ENCODE results near the gene WIPF2.
A peak's percentile ranks its signal among the peaks of the same experiment; 100 is the strongest.

Gene WIPF2

GRCh38 chr17:40309949-40310510 lies 90.9 kb downstream of the WIPF2 start:
- Histone ChIP-seq H3K9me3 (ENCODE audit: low read depth, low read length) (no peaks in the 10 kb centered on the region), H3K36me3 (ENCODE audit: insufficient read depth, low read length) (no peaks in the 10 kb centered on the region), H3K9ac (ENCODE audit: insufficient read length) (peak overlapping the region; percentile 78), H3K4me3 (peak overlapping the region; percentile 91), H3K27ac (peak overlapping the region; percentile 58)
- no peak for TF ChIP-seq FOXP2 (optimal IDR thresholded peaks at IDR 0.05; ENCODE audit: control extremely low read depth, extremely low read length, insufficient read depth)
- DNase-seq (ENCODE audit: low read depth, low spot score) = no peak

DNA sequence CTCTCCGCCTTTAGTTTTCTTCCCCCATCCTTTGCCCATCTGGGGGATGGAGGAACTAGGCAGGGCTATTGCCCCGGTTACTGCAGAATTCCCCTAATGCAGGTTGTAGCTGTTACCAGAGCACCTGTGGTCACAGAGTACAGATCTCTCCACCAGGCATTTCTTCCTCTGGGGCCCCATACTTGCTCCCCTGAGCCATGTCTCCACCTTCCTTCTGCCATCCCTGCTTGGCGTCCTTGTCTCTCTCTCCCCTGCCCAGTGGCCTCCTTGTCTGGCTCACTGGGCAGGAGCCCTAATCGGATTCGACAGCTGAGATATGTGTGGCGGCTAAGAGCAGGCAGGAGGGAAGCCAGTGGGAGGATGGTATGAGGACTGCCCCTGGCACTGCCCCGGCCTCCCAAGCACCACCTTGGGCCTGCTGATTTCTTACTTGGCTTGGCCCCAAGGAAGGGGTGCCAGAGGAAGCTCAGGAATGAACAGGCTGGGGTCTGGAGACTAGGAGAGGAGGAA lies 91.8 kb downstream of the WIPF2 start:
- Histone ChIP-seq H3K36me3 (ENCODE audit: insufficient read depth, low read length) (no peaks in the 10 kb centered on the region), H3K27ac (peak overlapping the region; percentile 58), H3K9ac (ENCODE audit: insufficient read length) (no peak overlapping the region), H3K9me3 (ENCODE audit: low read depth, low read length) (no peaks in the 10 kb centered on the region), H3K4me3 (peak overlapping the region; percentile 91)
- TF ChIP-seq EZH2 (IDR thresholded peaks at IDR 0.05) = no peak
- no peak for TF ChIP-seq FOXP2 (optimal IDR thresholded peaks at IDR 0.05; ENCODE audit: control extremely low read depth, extremely low read length, insufficient read depth)
- no peak for TF ChIP-seq POLR2AphosphoS5 (IDR thresholded peaks at IDR 0.05; ENCODE audit: borderline replicate concordance, low read depth, low read length)
- DNase-seq (ENCODE audit: low read depth, low spot score) = no peak

DNA sequence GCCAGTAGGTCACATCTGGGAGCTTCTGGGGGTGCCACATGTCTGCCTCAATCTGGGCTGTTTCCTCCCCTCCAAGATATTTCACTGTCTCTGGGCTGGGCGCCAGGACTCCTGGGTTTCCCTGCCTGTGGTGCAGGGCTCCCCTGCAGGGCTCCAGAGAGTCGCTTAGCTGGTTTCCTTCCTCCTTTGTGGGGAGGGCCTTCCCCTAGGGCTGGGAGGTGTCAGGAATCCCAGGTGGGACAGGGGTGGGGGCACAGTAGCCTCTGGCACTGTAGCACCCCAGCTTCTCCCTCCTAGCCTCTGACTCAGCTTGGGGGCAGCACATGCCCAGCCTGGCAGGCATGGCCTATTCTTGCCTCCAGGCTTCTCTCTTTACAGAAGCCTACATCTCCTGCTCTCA lies 92.5 kb downstream of the WIPF2 start:
- no peak for DNase-seq (ENCODE audit: low read depth, low spot score)
- Histone ChIP-seq H3K9ac (ENCODE audit: insufficient read length) (peak overlapping the region; percentile 45), H3K4me3 (peak overlapping the region; percentile 91), H3K9me3 (ENCODE audit: low read depth, low read length) (no peaks in the 10 kb centered on the region), H3K36me3 (ENCODE audit: insufficient read depth, low read length) (no peaks in the 10 kb centered on the region), H3K27ac (peak overlapping the region; percentile 58)
- TF ChIP-seq FOXP2 (optimal IDR thresholded peaks at IDR 0.05; ENCODE audit: control extremely low read depth, extremely low read length, insufficient read depth) = no peak
- peak; percentile 42; the same call in 1 of the 2 replicates for TF ChIP-seq POLR2AphosphoS5 (IDR thresholded peaks at IDR 0.05; ENCODE audit: borderline replicate concordance, low read depth, low read length)
- TF ChIP-seq EZH2 (IDR thresholded peaks at IDR 0.05) = no peak

DNA sequence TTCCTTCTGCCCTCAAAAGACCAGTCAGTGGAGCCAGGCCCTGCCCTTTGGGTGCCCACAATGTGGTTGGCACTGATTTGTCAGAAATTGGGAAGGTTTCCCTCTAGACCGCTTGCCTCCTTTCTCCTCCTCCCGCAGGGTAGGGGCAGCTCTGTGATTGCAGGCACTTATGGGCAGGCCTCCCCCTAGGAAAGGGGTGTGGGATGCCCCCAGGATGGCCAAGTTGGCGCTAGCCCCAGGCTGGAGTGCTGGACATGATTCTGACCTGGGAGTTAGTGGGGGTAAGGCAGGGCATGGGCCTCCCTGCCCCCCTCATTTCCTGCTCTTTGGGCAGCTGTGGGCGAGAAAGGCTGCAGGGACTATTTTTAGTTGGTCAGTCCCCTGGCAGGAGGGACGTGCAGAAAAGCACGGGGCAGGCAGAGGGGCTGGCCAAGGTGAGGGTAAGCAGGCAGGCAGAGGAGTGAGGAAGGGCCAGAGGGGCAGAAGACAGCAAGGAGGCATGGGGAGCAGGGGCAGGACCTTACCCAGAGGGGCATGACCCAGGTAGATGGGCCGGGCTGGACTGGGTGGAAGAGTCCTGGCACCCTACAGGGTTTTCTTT lies 93.1 kb downstream of the WIPF2 start:
- DNase-seq (ENCODE audit: low read depth, low spot score) = no peak
- H3K9ac ChIP-seq (ENCODE audit: insufficient read length) = peak overlapping the region; percentile 45

DNA sequence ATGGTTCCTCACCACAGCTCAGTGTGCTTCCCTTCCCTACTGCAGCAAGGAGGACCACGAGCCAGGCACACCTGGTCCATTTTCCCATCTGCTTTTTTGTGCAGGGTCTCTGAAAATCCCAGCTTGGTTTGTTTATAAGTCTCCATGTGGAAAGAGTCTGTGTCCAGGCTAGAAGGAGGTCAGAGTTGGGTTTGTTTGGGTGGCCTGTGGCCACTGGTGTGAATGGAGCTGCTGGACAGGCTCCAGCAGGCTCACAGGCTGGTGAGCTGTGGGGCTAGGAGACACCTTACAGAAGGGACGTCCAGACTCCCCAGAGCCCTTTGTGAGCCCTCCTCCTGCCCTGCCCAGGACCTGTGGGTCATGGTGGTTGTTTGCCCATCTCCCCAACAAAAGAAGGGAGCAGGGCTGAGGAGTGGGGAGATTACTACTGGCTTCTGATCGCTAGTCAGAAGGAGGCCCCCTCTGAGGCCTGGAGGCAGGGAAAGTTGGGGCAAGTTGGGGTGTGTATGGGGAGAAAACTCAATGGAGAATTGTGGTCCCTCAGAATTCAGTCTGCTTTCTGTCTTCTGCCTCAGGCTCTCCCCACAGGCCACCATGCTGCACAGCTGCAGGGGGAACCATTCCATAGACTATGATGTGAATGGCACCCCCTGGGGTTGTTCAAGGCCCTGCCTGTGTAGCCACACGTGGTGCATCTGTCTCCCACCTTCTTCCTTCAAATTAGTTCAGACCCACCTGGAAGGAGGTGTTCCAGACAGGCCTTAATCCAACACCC lies 94.0 kb downstream of the WIPF2 start:
- Histone ChIP-seq H3K9me3 (ENCODE audit: low read depth, low read length) (no peaks in the 10 kb centered on the region), H3K36me3 (ENCODE audit: insufficient read depth, low read length) (no peaks in the 10 kb centered on the region), H3K9ac (ENCODE audit: insufficient read length) (no peak overlapping the region), H3K4me3 (peak overlapping the region; percentile 91), H3K27ac (peak overlapping the region; percentile 90)
- DNase-seq (ENCODE audit: low read depth, low spot score) = no peak
- TF ChIP-seq POLR2AphosphoS5 (IDR thresholded peaks at IDR 0.05; ENCODE audit: borderline replicate concordance, low read depth, low read length) = no peak
- TF ChIP-seq EZH2 (IDR thresholded peaks at IDR 0.05) = no peak
- no peak for TF ChIP-seq FOXP2 (optimal IDR thresholded peaks at IDR 0.05; ENCODE audit: control extremely low read depth, extremely low read length, insufficient read depth)

More for the DNA sequence above, 93.1 kb downstream of the WIPF2 start:
- Histone ChIP-seq H3K4me3 (peak overlapping the region; percentile 91), H3K36me3 (ENCODE audit: insufficient read depth, low read length) (no peaks in the 10 kb centered on the region), H3K9me3 (ENCODE audit: low read depth, low read length) (no peaks in the 10 kb centered on the region), H3K27ac (peak overlapping the region; percentile 58)
- TF ChIP-seq POLR2AphosphoS5 (IDR thresholded peaks at IDR 0.05; ENCODE audit: borderline replicate concordance, low read depth, low read length) (no peak), EZH2 (IDR thresholded peaks at IDR 0.05) (no peak), FOXP2 (optimal IDR thresholded peaks at IDR 0.05; ENCODE audit: control extremely low read depth, extremely low read length, insufficient read depth) (no peak)

DNA sequence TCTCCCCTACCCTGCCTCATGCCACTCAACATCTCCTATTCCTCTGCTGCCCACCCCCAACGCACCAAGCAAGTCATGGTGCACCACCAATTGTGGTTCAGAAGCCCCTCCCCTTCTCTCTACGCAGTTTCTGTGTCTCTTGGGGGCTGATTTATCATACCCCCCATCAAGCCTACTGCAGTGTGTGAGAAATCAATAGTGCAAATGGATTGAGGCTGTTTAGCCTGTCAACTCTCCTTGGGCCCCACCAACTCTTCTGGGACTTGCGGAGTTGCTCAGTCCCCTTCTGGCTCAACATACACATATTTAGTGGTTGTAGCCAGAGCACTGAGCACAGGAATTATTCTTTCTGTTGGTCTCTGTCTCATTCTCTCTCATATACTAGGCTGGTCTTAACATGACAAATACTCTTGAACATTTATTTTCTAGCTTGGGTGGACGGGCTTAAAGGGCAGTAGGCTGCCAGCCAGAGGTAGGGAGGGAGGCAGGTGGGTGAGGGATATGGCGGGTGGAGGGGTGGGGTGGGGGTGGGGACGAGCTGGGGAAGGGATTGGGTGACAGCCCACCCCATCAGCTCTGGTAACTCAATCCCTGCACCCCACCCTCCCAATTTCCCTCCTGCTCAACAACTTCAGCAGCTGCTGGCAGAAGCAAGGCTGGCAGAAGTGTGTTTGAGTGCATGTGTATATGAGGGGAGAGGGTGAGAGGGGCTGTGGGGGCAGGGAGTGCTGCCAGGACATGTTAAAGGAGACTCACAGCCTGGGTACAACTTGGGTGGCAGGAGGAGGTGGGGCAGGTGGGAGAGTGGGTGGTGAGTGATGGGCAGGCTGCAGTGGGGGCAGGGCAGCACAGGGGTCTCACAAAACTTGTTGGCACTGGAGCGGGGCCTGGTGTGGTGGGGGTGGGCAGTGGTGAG lies 94.8 kb downstream of the WIPF2 start:
- DNase-seq (ENCODE audit: low read depth, low spot score) = no peak
- Histone ChIP-seq H3K9ac (ENCODE audit: insufficient read length) (no peak overlapping the region), H3K27ac (peak overlapping the region; percentile 90)

GRCh38 chr17:40314584-40314956 lies 95.5 kb downstream of the WIPF2 start:
- no peak for DNase-seq (ENCODE audit: low read depth, low spot score)

More for the DNA sequence above, 94.8 kb downstream of the WIPF2 start:
- Histone ChIP-seq H3K36me3 (ENCODE audit: insufficient read depth, low read length) (no peaks in the 10 kb centered on the region), H3K4me3 (peak overlapping the region; percentile 91), H3K9me3 (ENCODE audit: low read depth, low read length) (no peaks in the 10 kb centered on the region)
- TF ChIP-seq POLR2AphosphoS5 (IDR thresholded peaks at IDR 0.05; ENCODE audit: borderline replicate concordance, low read depth, low read length) (no peak), FOXP2 (optimal IDR thresholded peaks at IDR 0.05; ENCODE audit: control extremely low read depth, extremely low read length, insufficient read depth) (peak; percentile 66), EZH2 (IDR thresholded peaks at IDR 0.05) (no peak)

More at GRCh38 chr17:40314584-40314956, 95.5 kb downstream of the WIPF2 start:
- no peak overlapping the region for H3K9ac ChIP-seq (ENCODE audit: insufficient read length)
- no peak overlapping the region for H3K4me3 ChIP-seq
- peak overlapping the region; percentile 68; the same call in 1 of the 2 replicates for H3K27ac ChIP-seq
- H3K9me3 ChIP-seq (ENCODE audit: low read depth, low read length) = no peaks in the 10 kb centered on the region
- TF ChIP-seq FOXP2 (optimal IDR thresholded peaks at IDR 0.05; ENCODE audit: control extremely low read depth, extremely low read length, insufficient read depth) (no peak), EZH2 (IDR thresholded peaks at IDR 0.05) (no peak), POLR2AphosphoS5 (IDR thresholded peaks at IDR 0.05; ENCODE audit: borderline replicate concordance, low read depth, low read length) (no peak)
- no peaks in the 10 kb centered on the region for H3K36me3 ChIP-seq (ENCODE audit: insufficient read depth, low read length)
